Thoracic aorta (tissue), 2 donors: ENCODE data around the gene ACTRT2. TPM values are rescaled to one million over a fixed set of nuclear protein-coding genes. Genes with fewer than 3 reads are reported as not detected.
A peak's percentile ranks its signal among the peaks of the same experiment; 100 is the strongest.

Experiments
- ATAC-seq: fragments of 150-250 bp; one replicate; pipeline ENCODE4 v1.8.0; 2017; ENCODE audit warnings: low read depth; ENCODE audit not compliant: insufficient number of reproducible peaks, low FRiP score
- DNase-seq: peaks from one replicate; pipeline ENCODE4 v3.0.0-alpha.2; 2020; ENCODE audit warnings: low spot score
- H3K27ac ChIP-seq, 2 donors: fragments of 200-600 bp; sonication (generic); 1 replicate in 1 of 2; 2 replicates in 1 of 2; pipeline ENCODE4 v1.5.1; 2016; ENCODE audit warnings: mild to moderate bottlenecking in 2 of 2, moderate library complexity in 2 of 2
- H3K27me3 ChIP-seq: fragments of 200-600 bp; sonication (generic); replicated peaks from 2 replicates; pipeline ENCODE4 v1.6.0; 2016; ENCODE audit warnings: mild to moderate bottlenecking; ENCODE audit not compliant: insufficient read depth
- H3K36me3 ChIP-seq: fragments of 200-600 bp; sonication (generic); one replicate; pipeline ENCODE4 v1.5.1; 2016
- H3K4me1 ChIP-seq, 2 donors: fragments of 200-600 bp; sonication (generic); 1 replicate in 1 of 2; 2 replicates in 1 of 2; pipeline versions ENCODE4 v1.5.1 to v1.6.0; 2016; ENCODE audit warnings: low read depth in 2 of 2, mild to moderate bottlenecking in 1 of 2; ENCODE audit not compliant: control insufficient read depth in 1 of 2
- H3K4me3 ChIP-seq: fragments of 200-600 bp; sonication (generic); 2 replicates; pipeline ENCODE4 v1.5.1; 2016; ENCODE audit warnings: mild to moderate bottlenecking
- H3K9me3 ChIP-seq: fragments of 200-600 bp; sonication (generic); 2 replicates; pipeline ENCODE4 v1.5.1; 2016
- CTCF ChIP-seq: fragments of 200-600 bp; sonication (generic); IDR thresholded peaks from one replicate; pipeline ENCODE4 v1.5.1; 2019; ENCODE audit warnings: antibody characterized with exemption
- total RNA-seq, 2 donors: library from RNA; depleted of rRNA; stranded (reverse); fragments of >200 nt; gene quantifications; one replicate each; pipeline versions ENCODE4 v1.1.0 to v1.2.3, GENCODE V29; 2016

Gene ACTRT2
- total RNA-seq, 2 donors from 2014 or later = not detected

GRCh38 chr1:3012456-3013291 is 8.6 kb upstream of the ACTRT2 start:
- TF ChIP-seq CTCF = peak; percentile 99
- ATAC-seq = no peak
- no peak for DNase-seq
- Histone ChIP-seq H3K9me3 (no peaks in the 10 kb centered on the region), H3K27ac (peak overlapping the region in 1 of 2 donors; percentile 63), H3K4me1 (peaks cover 3 to 17% of the 10 kb centered on the region in 2 donors), H3K27me3 (no peaks in the 10 kb centered on the region), H3K4me3 (peak overlapping the region; percentile 54), H3K36me3 (no peaks in the 10 kb centered on the region)

- no peaks in the 10 kb centered on the region for H3K36me3 ChIP-seq
- no peaks in the 10 kb centered on the region for H3K9me3 ChIP-seq
- ATAC-seq = no peak
- no peak overlapping the region for H3K4me3 ChIP-seq
- H3K27me3 ChIP-seq = no peaks in the 10 kb centered on the region
- TF ChIP-seq CTCF = no peak
- H3K4me1 ChIP-seq = peaks cover 3 to 17% of the 10 kb centered on the region in 2 donors
- no peak overlapping the region for H3K27ac ChIP-seq
- DNase-seq = no peak
Measured at GRCh38 chr1:3013371-3014049, 7.8 kb upstream of the ACTRT2 start.

DNA sequence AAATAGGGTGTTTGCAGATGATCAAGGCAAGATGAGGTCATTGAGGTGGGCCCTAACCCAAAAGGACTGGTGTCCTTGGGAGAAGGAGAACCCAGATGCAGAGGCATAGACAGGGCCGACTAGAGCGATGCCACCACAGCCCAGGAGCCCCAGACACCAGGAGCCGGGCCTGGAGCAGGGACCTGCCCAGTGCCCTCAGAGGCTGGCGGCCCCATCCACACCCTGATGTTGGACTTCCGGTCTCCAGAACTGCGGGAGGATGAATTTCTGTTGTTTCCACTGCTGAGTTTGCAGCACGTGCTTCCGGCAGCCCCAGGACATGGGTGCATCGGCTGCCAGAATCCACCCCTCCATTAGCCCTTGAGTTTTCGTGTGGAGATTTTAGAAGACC is 7.2 kb upstream of the ACTRT2 start:
- Histone ChIP-seq H3K4me1 (peaks cover 3 to 17% of the 10 kb centered on the region in 2 donors), H3K9me3 (no peaks in the 10 kb centered on the region), H3K36me3 (no peaks in the 10 kb centered on the region), H3K27me3 (no peaks in the 10 kb centered on the region), H3K4me3 (no peak overlapping the region), H3K27ac (no peak overlapping the region)
- ATAC-seq = no peak
- no peak for TF ChIP-seq CTCF
- DNase-seq = no peak

- no peak for ATAC-seq
- no peak for DNase-seq
- H3K27me3 ChIP-seq = no peaks in the 10 kb centered on the region
Measured at GRCh38 chr1:3014443-3015268, 6.6 kb upstream of the ACTRT2 start.

More at GRCh38 chr1:3014443-3015268, 6.6 kb upstream of the ACTRT2 start:
- H3K4me1 ChIP-seq = peaks cover 3 to 17% of the 10 kb centered on the region in 2 donors
- H3K4me3 ChIP-seq = no peak overlapping the region
- TF ChIP-seq CTCF = no peak
- no peaks in the 10 kb centered on the region for H3K9me3 ChIP-seq
- H3K36me3 ChIP-seq = no peaks in the 10 kb centered on the region
- no peak overlapping the region for H3K27ac ChIP-seq
